ENCODE data around the gene MYH14.

GRCh38 chr19:50329146-50329925, 125.9 kb downstream of the MYH14 start, which contains the start of gene KCNC3:
- TF ChIP-seq CTCF (IDR thresholded peaks at IDR 0.05) (no peak), POLR2AphosphoS5 (IDR thresholded peaks at IDR 0.05) (peak in 1 of 3 donors; percentile 29), POLR2A (IDR thresholded peaks at IDR 0.05) (no peak)

All from breast epithelium (tissue), 3 donors.